G401.6 (cell line): ENCODE data around the gene IP6K2.
A peak's percentile ranks its signal among the peaks of the same experiment; 100 is the strongest.

ENCODE experiments used
- FAIRE-seq: peaks from 2 replicates; lab custom pipeline; 2012; peaks lifted over from hg19 to GRCh38; lab: Jason Lieb, UNC

The IP6K2 gene

GRCh38 chr3:48688032-48688736 is 28.8 kb downstream of the IP6K2 start:
- FAIRE-seq: no peak

DNA sequence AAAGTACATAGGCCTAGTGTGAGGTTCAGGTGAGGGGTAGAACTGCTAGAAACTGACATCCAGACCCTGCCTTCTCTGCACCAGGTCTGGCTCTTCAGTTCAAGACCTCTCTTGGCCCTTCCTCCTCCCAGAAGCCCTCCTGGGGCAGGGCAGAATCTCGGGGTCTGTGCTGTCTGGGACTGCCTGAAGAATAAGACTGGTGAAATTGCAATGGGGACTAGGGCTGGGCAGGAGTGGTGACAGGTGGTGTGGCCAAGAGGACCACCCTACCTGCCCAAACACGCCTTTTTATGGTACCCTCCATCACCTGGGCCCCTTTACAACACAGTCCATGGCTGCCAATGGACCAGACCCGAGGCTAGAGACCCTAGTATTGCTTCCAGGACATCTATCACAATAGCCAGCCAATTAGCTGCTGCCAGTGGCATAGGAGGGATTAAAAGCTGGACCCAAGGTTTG is 29.8 kb downstream of the IP6K2 start:
- no peak for FAIRE-seq

GRCh38 chr3:48686538-48687219 is 30.3 kb downstream of the IP6K2 start:
- peak; percentile 54 for FAIRE-seq

GRCh38 chr3:48685603-48686511 is 31.2 kb downstream of the IP6K2 start, which contains the start of gene NCKIPSD:
TSS of gene NCKIPSD (minus strand) at chr3:48685915. CDS start at chr3:48685807, 108 bp downstream.
- FAIRE-seq: no peak

DNA sequence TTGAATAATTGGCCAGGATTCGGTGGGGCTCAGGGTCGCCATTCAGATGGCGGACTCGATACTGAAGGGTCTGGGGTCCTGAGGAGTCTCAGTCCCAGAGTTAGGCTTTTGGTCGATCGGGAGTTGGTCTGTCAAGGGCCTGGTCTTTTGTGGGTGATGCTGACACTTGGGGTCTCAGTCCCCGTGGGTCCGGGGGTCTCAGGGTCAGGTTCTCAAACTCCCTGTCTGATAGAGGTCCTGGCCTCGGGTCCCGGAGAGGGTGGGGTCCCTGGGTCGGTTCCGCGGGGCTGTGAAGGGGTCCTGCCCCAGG is 31.8 kb downstream of the IP6K2 start:
- no peak for FAIRE-seq

GRCh38 chr3:48684480-48685143 is 32.4 kb downstream of the IP6K2 start:
- no peak for FAIRE-seq

DNA sequence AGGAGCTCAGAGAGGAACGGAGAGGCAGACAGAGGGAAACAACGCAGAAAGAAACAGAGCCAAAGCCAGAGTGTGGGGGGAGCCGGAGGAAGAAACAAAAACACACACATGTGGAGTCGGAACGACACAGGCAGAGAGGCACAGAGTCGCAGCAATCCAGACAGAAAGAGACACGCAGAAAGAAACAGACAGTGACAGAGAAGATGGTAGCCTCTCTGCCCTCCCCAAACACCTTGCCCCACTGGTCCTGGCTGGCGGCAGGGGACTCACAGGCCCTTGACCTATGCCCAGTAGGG is 33.0 kb downstream of the IP6K2 start:
- no peak for FAIRE-seq

DNA sequence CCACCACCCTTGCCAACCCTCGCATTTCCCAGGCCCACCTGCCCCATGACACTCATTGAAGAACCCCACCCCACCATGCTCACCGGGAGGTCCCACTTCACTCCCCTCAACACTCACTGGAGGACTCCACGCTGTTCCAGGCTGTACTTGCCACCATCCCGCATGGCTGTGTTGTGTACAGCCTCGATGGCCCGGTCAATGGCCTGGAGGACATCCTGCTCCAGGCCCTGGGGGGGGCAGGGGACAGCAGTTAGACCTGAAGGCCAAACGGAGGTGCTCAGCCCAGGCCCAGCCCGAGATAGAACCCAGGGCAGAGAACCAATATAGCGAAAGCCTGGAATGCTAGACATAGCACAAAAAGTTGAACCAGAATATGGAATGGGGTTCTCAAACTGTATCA is 34.2 kb downstream of the IP6K2 start:
- FAIRE-seq: no peak

- no peak for FAIRE-seq
Observed at GRCh38 chr3:48681974-48682610, 34.9 kb downstream of the IP6K2 start.

DNA sequence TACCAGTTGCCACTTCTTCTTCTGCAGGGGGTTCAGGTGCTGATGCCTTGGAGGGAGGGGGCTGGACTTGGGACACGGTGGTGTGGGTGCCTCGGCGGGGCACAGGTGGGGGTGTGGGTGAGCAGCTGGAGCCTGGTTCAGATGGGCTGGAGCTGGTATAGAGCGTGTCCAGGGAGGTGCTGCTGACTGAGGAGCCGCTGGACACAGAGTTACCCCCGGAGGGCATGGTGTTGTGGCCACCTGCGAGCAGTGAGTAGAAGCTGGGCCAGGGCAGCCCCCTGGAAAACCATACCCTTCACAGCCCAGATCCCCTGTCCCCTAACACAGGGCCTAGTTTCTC is 35.5 kb downstream of the IP6K2 start:
- no peak for FAIRE-seq

- no peak for FAIRE-seq
Observed at GRCh38 chr3:48680811-48681540, 36.0 kb downstream of the IP6K2 start.

- FAIRE-seq: no peak
Observed at GRCh38 chr3:48679411-48680391, 37.3 kb downstream of the IP6K2 start.

DNA sequence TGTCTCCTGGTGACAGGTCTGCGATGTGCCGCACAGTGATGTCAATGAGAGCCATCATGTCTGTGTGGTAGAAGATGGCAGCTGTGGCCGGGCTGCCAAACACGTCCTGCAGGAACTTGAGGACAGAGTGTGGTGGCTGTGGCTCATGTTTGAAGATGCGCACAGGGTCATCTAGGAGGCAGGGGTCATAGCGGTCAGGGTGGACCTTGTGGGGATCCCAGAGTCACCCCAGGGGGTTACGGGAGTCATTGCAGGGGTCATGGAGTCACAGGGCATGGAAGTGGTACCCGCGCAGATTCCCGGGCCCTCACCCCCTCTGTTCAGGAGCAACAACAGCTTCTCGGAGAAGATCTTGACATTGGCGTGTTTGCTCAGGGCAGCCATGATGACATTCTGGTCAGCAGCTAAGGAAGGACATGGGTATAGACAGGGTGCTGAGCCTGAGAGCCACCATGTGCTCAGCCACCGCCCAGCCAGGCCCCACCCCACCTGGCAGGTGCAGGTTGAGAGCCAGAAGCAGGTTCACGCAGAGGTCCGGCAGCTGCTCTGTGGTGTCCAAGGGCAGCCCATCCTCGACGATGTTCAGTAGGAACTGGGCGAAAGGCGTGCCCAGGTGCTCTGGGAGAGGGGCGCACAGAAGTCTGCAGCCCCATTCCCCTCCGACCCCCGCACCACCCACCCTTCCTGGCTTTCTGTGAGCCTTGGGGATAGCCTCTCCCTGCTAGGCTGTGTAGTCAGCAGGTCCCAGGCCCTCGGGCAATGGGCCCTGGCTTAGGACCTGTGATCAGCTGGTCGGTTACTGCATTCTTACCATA is 38.2 kb downstream of the IP6K2 start:
- FAIRE-seq: no peak

GRCh38 chr3:48678056-48678455 is 39.0 kb downstream of the IP6K2 start:
- no peak for FAIRE-seq

- no peak for FAIRE-seq
Observed at GRCh38 chr3:48674505-48674904, 42.5 kb downstream of the IP6K2 start.

DNA sequence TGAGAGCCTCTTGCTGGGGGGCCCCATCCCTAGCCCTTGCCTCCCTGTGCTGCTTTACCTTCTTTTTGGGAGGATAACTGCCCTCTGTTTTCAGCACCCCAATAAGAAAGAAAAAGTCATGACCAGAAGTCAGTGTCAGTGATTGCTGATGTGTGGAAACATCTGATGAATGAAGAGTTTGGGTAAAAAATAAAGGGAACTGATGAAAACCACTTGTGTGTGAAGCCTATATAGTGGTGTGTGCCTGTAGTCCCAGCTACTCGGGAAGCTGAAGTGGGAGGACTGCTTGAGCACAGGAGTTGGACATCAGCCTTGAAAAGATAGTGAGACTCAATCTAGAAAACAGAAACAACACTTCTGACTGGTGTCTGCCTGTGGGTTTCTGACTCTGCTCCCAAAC is 44.5 kb downstream of the IP6K2 start:
- FAIRE-seq: no peak

GRCh38 chr3:48664929-48665328 is 52.1 kb downstream of the IP6K2 start:
- FAIRE-seq: no peak

DNA sequence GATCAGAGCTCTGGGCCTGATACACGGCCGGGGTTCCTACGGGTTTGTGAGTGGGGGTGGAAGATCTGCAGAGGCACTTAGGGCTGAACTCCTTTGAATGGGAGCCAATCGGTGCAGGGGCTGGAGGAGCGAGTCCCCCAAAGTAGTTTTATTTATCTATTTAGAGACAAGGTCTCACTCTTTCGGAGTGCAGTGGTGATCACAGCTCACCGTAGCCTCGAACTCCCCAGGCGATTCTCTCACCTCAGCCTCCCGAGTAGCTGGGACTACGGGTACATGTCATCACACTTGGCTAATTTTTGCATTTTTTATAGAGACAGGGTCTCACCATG is 52.7 kb downstream of the IP6K2 start:
- FAIRE-seq: no peak

DNA sequence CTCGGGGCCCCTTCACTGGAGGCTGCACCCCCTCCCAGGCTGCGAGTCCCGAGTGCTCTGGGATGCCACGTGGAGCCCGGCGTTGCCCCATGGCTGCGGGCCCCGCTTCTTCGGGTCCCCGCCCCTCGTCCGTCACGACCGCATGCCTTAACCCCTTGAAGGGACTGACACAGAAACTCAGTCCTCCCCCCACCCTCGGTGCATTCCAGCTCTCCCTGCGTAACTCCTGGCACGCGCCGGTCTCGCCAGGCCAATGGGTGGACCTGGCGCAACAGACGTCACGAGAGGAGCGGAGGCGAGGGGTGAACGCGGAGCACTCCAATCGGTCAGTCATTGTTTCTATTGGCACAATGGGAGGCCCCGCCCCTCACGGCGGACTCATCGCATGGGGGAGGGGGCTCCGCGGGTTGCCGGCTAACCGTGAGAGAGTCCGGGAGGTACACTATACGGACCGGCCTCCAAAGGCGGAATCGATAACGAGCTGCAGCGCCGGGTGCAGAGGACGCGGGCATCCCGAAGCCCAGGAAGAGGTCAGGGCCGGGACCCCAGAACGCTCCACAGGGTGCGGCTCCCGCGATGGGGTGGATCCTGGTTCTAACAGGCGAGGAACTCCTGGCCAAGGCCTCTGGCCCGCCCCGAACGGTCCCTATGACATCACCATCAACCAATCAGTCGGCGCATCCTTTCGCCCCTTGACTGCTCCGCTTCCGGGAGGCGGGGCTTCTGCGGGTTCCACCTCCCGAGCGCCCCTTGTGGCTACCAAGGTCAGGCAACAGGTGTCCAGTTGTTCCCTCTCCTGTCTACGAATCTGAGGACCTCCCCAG is 53.3 kb downstream of the IP6K2 start:
- FAIRE-seq: peak; percentile 96
